AG10803 (cell line): ENCODE results near the gene ATOSB.

Experiments used
- DNase-seq: peaks from one replicate; pipeline ENCODE4 v3.0.0; 2010; ENCODE audit warnings: low read depth
- H3K4me3 ChIP-seq: 2 replicates; pipeline ENCODE4 v1.5.1; 2011; ENCODE audit warnings: mild to moderate bottlenecking, low read length, control low read depth
- TF ChIP-seq, protein P1 (sequence below): conservative IDR thresholded peaks from 2 replicates; pipeline ENCODE4 v1.5.1; 2011; ENCODE audit warnings: mild to moderate bottlenecking, low read length, control low read depth, inconsistent platforms

Gene ATOSB, protein sequence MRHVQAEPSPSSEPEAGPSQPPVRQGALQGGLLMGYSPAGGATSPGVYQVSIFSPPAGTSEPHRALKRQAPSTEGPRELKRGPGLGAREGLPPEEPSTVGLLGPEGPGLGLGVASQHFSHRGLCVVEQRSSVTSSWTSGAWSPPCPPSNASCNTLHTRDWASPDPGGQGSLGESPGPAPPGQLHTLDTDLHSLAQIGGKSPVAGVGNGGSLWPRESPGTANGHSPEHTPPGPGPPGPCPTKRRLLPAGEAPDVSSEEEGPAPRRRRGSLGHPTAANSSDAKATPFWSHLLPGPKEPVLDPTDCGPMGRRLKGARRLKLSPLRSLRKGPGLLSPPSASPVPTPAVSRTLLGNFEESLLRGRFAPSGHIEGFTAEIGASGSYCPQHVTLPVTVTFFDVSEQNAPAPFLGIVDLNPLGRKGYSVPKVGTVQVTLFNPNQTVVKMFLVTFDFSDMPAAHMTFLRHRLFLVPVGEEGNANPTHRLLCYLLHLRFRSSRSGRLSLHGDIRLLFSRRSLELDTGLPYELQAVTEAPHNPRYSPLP

DNA sequence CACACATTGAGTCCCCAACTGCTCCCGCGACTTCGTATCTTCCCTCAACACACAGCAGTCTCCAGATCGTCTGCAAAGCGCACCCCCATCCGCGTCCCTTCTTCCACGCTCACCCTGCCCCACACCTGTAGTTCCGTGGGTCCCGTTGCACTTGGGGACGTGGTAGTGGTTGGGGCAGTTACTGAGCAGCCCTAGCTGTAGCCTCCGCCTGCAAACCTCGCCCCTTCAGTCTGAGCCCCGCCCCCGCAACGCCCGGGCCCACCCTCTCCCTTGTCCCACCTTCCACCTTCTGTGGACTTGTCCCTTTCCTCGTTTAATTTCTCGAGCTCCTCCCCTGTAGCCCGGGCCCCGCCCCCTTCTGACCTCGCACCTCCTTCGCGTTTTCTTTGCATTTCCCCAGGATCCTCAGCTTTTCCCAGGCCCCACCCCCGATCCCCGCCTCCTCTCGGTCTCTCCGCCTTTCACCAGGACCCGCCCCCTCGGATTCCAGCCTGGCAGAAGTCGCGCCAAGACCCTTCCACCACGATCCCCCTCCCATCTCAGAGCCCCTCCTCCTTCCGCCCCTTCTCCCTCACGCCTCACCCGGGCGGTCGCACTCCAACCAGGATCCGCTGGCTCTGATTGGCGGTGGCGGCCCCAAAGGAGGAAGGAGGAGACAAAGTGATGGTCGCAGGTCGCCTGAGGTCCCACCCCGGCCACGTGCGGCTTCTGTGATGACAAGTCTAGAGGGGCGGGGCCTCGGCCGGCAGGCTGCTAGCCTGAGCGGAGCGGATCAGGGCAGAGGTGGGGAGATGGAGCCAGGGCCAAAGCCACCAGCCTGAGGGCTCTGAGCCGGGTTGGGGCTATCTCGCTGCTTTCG, at the start of gene ATOSB:
Gene ATOSB, minus strand, starts transcription at position 183 of the 859 bp plus-strand sequence. CDS start 7,588 bp downstream, outside the sequence.
- TF ChIP-seq, protein P1, sequence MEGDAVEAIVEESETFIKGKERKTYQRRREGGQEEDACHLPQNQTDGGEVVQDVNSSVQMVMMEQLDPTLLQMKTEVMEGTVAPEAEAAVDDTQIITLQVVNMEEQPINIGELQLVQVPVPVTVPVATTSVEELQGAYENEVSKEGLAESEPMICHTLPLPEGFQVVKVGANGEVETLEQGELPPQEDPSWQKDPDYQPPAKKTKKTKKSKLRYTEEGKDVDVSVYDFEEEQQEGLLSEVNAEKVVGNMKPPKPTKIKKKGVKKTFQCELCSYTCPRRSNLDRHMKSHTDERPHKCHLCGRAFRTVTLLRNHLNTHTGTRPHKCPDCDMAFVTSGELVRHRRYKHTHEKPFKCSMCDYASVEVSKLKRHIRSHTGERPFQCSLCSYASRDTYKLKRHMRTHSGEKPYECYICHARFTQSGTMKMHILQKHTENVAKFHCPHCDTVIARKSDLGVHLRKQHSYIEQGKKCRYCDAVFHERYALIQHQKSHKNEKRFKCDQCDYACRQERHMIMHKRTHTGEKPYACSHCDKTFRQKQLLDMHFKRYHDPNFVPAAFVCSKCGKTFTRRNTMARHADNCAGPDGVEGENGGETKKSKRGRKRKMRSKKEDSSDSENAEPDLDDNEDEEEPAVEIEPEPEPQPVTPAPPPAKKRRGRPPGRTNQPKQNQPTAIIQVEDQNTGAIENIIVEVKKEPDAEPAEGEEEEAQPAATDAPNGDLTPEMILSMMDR = no peak
- DNase-seq = peak; percentile 93
- peak within 1 kb of the TSS; percentile 97 for H3K4me3 ChIP-seq

DNA sequence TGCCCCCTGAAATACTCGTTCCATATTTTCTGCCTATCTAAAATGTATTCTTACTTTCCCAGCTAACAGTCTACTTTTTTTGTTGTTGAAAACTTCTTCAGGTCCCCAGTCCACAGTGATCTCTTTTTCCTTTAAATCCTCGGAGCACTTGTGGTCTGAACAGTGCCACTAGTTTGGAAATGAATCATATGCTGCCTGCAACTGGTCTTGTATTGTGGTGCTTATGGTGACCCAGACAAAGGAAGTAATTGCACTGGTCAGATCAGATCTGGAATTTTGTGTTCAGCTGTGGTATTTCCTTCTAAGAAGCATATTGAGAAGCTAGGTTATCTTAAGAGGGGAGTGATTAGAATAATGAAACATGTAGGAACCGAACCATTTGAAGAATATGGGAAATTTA, 49.0 kb upstream of the ATOSB start:
- H3K4me3 ChIP-seq = no peak overlapping the region
- TF ChIP-seq, protein P1 = no peak
- DNase-seq = peak; percentile 62

DNA sequence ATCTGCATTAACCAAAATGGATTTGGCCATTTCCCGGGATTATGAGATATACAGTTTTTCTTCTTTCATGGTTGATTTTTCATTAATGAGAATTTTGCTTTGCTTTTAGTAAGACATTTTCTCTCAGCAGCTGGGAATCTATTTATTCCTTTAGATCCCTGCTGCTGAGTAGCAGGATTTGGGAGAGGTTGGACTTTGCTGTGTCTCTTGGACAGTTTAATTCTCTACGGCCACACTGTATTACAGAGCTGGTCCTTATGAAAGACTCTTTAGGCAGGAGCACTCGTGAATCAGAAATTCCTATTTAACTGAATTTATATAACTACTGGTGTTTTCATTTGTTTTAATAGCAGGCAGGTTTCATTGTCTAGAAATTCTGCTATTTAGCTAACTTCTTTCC, 47.8 kb upstream of the ATOSB start:
- TF ChIP-seq, protein P1 = no peak
- H3K4me3 ChIP-seq = no peak overlapping the region
- DNase-seq = no peak

DNA sequence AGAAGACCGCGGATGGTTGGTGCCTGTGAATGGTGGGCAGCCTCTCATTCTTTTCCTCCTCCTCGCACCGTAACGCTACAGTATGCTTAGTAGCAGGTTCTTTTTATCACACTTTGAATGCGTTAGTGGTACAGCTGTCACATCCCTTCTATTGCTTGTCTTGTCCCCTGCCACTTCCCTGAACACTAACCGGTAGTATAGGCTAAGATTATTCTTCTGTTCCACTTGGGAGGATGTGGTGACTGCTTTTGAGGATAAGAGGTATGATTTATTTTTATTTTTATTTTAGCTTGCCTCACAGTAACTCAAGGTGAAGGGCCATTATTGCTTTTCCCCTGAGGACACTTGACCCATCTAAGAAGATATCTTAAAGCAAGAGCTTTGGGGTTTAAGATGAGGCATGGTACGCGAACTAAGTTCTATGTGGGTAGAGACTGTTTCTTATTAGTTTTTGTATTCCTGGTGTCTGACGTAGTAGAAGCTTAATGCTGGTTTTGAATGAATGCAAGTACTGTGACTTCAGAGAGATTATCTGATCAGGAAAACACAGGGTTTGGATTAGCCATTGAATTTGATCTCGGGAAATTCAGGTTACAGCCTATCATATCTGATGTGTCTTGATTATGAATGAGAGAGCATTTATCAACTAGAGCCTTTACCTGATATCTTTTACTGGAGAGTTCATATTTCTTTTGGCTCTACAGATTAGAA, 47.1 kb upstream of the ATOSB start:
- DNase-seq = peak; percentile 3
- TF ChIP-seq, protein P1 = no peak
- peak overlapping the region; percentile 86 for H3K4me3 ChIP-seq

DNA sequence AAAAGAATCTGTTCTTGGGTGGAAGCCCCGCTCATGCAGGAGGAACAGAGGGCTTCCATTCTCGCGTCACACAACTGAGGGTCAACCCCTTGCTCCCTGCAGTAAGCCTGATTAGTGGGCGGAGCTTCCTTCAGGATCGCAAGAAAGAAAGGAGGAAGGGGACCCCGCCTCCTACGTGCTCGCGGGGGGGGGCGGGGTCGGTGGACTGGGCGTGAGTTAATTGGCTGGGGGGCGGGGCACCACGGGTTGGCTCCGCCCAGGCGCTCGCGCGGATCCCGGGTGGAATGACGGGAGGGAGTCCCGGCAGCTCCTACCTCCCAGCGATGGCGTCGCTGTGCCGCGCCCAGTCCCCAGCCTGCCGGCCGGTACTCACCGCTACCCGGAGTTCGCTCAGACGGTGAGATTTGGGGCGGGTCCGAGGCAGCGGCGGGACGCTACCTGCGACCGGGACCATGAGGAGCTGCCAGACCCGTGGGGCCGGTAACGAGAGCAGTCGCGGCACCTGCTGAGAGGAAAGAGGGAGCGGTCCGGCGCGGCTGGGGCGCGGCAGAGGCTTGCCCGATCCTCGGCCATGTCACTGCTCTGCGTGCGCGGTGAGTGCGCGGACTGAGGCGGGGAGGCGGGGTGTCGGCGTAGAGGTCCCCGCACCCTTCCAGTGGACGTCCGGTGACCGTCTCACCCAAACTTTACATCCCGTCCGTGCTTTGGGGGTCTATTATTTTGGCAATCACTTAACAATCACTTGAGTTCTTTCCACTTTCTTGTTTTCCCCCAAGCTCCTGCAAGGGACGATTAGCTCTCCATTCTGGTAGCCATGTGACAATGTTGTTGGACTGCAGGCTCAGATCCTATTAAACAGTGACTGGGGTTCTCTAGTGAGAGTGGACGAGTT, 46.3 kb upstream of the ATOSB start, which contains the start of gene UNC13B:
Gene UNC13B, plus strand, starts transcription at position 297 of the 892 bp plus-strand sequence. Its CDS starts 275 bp downstream, at position 572.
- TF ChIP-seq, protein P1 = peak; percentile 12; the same call in 1 of the 2 replicates
- H3K4me3 ChIP-seq = peak within 1 kb of the TSS; percentile 86
- peak; percentile 93 for DNase-seq
